ENCODE data around the gene UBA52. TPM values are rescaled to one million over a fixed set of nuclear protein-coding genes. Genes with fewer than 3 reads are reported as not detected.

Gene UBA52
- total and polyA plus RNA-seq, 2 of the 13 experiments (the other 11 are each of a cell fraction or from before 2014, with no cell fraction given): 959 to 1,782 TPM

DNA sequence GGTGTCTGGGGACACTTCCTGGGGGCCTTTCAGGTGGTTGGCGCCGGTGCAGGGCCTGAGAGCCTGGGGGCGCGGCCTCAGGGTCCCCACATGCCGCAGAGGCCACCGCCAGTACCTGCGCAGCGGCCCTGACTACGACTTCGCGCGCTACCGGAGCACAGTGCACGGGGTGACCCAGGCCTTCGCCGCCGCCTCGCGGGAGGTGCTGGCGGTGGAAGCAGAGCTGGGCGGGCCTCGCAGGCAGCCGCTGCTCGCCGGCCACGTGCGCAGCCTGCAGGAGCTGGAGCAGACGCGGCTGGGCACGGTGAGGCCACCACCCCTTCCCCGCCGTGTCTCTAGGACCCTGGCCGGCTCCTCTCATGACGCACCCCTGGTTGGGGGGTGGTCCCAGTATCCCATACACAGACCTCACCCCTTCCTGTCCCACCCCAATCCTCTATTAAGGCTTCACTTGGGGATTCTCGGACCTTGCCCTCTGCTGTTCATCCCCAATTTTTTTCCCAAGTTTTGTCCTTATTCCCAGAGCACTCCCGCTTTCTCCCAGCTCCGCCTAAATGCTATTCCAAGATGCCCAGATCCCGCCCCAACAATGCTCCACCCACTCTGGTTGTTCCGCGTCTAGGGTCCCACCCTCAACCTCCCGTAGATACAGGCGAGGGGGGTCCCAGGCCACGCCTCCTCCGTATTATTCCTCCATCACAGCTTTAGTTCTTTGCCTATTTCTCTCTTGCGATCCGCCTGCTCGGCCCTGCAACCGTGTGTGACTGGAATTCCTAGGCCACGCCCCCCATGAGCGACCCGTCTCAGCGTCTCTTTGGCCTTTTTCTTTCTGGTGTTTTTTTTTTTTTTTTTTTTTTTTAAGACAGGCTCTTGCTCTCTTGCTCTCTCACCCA, 18.0 kb downstream of the UBA52 start (continued):
- TF ChIP-seq KMT2A (CRISPR knock-in tag; IDR thresholded peaks at IDR 0.05): peak; percentile 48; the same call in 1 of the 2 replicates
- no peak for TF ChIP-seq ETV6 (CRISPR knock-in tag; conservative IDR thresholded peaks at IDR 0.05)
- TF ChIP-seq ZNF30 (CRISPR knock-in tag; IDR thresholded peaks at IDR 0.05): peak; percentile 79; the same call in 1 of the 2 replicates
- TF ChIP-seq ZNF335 (CRISPR knock-in tag; IDR thresholded peaks at IDR 0.05): no peak
- peak; percentile 96 for TF ChIP-seq SATB2 (CRISPR knock-in tag; IDR thresholded peaks at IDR 0.05)
- no peak for TF ChIP-seq ZNF619 (CRISPR knock-in tag; IDR thresholded peaks at IDR 0.05)
- TF ChIP-seq, protein P1, sequence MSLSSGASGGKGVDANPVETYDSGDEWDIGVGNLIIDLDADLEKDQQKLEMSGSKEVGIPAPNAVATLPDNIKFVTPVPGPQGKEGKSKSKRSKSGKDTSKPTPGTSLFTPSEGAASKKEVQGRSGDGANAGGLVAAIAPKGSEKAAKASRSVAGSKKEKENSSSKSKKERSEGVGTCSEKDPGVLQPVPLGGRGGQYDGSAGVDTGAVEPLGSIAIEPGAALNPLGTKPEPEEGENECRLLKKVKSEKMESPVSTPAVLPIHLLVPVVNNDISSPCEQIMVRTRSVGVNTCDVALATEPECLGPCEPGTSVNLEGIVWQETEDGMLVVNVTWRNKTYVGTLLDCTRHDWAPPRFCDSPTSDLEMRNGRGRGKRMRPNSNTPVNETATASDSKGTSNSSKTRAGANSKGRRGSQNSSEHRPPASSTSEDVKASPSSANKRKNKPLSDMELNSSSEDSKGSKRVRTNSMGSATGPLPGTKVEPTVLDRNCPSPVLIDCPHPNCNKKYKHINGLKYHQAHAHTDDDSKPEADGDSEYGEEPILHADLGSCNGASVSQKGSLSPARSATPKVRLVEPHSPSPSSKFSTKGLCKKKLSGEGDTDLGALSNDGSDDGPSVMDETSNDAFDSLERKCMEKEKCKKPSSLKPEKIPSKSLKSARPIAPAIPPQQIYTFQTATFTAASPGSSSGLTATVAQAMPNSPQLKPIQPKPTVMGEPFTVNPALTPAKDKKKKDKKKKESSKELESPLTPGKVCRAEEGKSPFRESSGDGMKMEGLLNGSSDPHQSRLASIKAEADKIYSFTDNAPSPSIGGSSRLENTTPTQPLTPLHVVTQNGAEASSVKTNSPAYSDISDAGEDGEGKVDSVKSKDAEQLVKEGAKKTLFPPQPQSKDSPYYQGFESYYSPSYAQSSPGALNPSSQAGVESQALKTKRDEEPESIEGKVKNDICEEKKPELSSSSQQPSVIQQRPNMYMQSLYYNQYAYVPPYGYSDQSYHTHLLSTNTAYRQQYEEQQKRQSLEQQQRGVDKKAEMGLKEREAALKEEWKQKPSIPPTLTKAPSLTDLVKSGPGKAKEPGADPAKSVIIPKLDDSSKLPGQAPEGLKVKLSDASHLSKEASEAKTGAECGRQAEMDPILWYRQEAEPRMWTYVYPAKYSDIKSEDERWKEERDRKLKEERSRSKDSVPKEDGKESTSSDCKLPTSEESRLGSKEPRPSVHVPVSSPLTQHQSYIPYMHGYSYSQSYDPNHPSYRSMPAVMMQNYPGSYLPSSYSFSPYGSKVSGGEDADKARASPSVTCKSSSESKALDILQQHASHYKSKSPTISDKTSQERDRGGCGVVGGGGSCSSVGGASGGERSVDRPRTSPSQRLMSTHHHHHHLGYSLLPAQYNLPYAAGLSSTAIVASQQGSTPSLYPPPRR (CRISPR knock-in tag; IDR thresholded peaks at IDR 0.05; ENCODE audit: borderline replicate concordance): peak; percentile 84
- TF ChIP-seq, protein P2, sequence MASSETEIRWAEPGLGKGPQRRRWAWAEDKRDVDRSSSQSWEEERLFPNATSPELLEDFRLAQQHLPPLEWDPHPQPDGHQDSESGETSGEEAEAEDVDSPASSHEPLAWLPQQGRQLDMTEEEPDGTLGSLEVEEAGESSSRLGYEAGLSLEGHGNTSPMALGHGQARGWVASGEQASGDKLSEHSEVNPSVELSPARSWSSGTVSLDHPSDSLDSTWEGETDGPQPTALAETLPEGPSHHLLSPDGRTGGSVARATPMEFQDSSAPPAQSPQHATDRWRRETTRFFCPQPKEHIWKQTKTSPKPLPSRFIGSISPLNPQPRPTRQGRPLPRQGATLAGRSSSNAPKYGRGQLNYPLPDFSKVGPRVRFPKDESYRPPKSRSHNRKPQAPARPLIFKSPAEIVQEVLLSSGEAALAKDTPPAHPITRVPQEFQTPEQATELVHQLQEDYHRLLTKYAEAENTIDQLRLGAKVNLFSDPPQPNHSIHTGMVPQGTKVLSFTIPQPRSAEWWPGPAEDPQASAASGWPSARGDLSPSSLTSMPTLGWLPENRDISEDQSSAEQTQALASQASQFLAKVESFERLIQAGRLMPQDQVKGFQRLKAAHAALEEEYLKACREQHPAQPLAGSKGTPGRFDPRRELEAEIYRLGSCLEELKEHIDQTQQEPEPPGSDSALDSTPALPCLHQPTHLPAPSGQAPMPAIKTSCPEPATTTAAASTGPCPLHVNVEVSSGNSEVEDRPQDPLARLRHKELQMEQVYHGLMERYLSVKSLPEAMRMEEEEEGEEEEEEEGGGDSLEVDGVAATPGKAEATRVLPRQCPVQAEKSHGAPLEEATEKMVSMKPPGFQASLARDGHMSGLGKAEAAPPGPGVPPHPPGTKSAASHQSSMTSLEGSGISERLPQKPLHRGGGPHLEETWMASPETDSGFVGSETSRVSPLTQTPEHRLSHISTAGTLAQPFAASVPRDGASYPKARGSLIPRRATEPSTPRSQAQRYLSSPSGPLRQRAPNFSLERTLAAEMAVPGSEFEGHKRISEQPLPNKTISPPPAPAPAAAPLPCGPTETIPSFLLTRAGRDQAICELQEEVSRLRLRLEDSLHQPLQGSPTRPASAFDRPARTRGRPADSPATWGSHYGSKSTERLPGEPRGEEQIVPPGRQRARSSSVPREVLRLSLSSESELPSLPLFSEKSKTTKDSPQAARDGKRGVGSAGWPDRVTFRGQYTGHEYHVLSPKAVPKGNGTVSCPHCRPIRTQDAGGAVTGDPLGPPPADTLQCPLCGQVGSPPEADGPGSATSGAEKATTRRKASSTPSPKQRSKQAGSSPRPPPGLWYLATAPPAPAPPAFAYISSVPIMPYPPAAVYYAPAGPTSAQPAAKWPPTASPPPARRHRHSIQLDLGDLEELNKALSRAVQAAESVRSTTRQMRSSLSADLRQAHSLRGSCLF (CRISPR knock-in tag; IDR thresholded peaks at IDR 0.05; ENCODE audit: borderline replicate concordance): peak; percentile 53; the same call in 1 of the 2 replicates
- no peak for TF ChIP-seq IKZF1 (IDR thresholded peaks at IDR 0.05)
- TF ChIP-seq, protein P3, sequence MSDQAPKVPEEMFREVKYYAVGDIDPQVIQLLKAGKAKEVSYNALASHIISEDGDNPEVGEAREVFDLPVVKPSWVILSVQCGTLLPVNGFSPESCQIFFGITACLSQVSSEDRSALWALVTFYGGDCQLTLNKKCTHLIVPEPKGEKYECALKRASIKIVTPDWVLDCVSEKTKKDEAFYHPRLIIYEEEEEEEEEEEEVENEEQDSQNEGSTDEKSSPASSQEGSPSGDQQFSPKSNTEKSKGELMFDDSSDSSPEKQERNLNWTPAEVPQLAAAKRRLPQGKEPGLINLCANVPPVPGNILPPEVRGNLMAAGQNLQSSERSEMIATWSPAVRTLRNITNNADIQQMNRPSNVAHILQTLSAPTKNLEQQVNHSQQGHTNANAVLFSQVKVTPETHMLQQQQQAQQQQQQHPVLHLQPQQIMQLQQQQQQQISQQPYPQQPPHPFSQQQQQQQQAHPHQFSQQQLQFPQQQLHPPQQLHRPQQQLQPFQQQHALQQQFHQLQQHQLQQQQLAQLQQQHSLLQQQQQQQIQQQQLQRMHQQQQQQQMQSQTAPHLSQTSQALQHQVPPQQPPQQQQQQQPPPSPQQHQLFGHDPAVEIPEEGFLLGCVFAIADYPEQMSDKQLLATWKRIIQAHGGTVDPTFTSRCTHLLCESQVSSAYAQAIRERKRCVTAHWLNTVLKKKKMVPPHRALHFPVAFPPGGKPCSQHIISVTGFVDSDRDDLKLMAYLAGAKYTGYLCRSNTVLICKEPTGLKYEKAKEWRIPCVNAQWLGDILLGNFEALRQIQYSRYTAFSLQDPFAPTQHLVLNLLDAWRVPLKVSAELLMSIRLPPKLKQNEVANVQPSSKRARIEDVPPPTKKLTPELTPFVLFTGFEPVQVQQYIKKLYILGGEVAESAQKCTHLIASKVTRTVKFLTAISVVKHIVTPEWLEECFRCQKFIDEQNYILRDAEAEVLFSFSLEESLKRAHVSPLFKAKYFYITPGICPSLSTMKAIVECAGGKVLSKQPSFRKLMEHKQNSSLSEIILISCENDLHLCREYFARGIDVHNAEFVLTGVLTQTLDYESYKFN (CRISPR knock-in tag; conservative IDR thresholded peaks at IDR 0.05): no peak; the same call in 1 of the 2 replicates
- TF ChIP-seq, protein P4, sequence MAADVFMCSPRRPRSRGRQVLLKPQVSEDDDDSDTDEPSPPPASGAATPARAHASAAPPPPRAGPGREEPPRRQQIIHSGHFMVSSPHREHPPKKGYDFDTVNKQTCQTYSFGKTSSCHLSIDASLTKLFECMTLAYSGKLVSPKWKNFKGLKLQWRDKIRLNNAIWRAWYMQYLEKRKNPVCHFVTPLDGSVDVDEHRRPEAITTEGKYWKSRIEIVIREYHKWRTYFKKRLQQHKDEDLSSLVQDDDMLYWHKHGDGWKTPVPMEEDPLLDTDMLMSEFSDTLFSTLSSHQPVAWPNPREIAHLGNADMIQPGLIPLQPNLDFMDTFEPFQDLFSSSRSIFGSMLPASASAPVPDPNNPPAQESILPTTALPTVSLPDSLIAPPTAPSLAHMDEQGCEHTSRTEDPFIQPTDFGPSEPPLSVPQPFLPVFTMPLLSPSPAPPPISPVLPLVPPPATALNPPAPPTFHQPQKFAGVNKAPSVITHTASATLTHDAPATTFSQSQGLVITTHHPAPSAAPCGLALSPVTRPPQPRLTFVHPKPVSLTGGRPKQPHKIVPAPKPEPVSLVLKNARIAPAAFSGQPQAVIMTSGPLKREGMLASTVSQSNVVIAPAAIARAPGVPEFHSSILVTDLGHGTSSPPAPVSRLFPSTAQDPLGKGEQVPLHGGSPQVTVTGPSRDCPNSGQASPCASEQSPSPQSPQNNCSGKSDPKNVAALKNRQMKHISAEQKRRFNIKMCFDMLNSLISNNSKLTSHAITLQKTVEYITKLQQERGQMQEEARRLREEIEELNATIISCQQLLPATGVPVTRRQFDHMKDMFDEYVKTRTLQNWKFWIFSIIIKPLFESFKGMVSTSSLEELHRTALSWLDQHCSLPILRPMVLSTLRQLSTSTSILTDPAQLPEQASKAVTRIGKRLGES (CRISPR knock-in tag; IDR thresholded peaks at IDR 0.05; ENCODE audit: borderline replicate concordance): peak; percentile 91
